ENCODE results near the gene NDOR1.
"Not testable (repeated sequence)": the region's sequence is repeated elsewhere in the genome, so short reads cannot be mapped to it uniquely, and the experiment has no call there.

NDOR1 gene

GRCh38 chr9:137240841-137241489 is 35.5 kb downstream of the NDOR1 start, which contains the start of gene TUBB4B:
TUBB4B (plus strand) TSS chr9:137241287; CDS start chr9:137241361, 74 bp downstream.
- Histone ChIP-seq H3K9me3 (ENCODE audit: control insufficient read depth, insufficient read depth, low read length) (no peaks in the 10 kb centered on the region), H3K4me2 (ENCODE audit: low read length) (peak within 1 kb of the TSS; percentile 82), H4K20me1 (ENCODE audit: control insufficient read depth, insufficient read depth, low read depth, low read length) (peaks cover 21% of the 10 kb centered on the region), H3K27ac (ENCODE audit: low read depth, low read length) (peak within 1 kb of the TSS; percentile 85), H3K36me3 (ENCODE audit: control insufficient read depth, low read length) (peaks cover 29% of the 10 kb centered on the region), H3K4me3 (ENCODE audit: low read length) (peak within 1 kb of the TSS; percentile 84), H3K4me1 (ENCODE audit: control insufficient read depth, low read length) (peaks cover 60% of the 10 kb centered on the region), H3K9me2 (replicated peaks; ENCODE audit: control insufficient read depth, low read length) (no peaks in the 10 kb centered on the region), H3K79me2 (ENCODE audit: control insufficient read depth, low read length) (peaks cover 52% of the 10 kb centered on the region), H3K27me3 (ENCODE audit: control insufficient read depth, low read length) (no peaks in the 10 kb centered on the region), H3F3A (ENCODE audit: control insufficient read depth, insufficient read depth) (peaks cover 9% of the 10 kb centered on the region)
- TF ChIP-seq CTCF (IDR thresholded peaks at IDR 0.05; ENCODE audit: low read depth, low read length, poor library complexity, severe bottlenecking) (no peak), EZH2phosphoT487 (IDR thresholded peaks at IDR 0.05; ENCODE audit: borderline replicate concordance, low read length) (no peak)

GRCh38 chr9:137241490-137242268 is 36.2 kb downstream of the NDOR1 start:
- peaks cover 21% of the 10 kb centered on the region for H4K20me1 ChIP-seq (ENCODE audit: control insufficient read depth, insufficient read depth, low read depth, low read length)
- H3K4me3 ChIP-seq (ENCODE audit: low read length), result peak overlapping the region; percentile 84
- peaks cover 60% of the 10 kb centered on the region for H3K4me1 ChIP-seq (ENCODE audit: control insufficient read depth, low read length)
- peaks cover 29% of the 10 kb centered on the region for H3K36me3 ChIP-seq (ENCODE audit: control insufficient read depth, low read length)
- no peaks in the 10 kb centered on the region for H3K9me3 ChIP-seq (ENCODE audit: control insufficient read depth, insufficient read depth, low read length)
- peak overlapping the region; percentile 40 for H3K27ac ChIP-seq (ENCODE audit: low read depth, low read length)
- peak overlapping the region; percentile 82 for H3K4me2 ChIP-seq (ENCODE audit: low read length)
- no peak for TF ChIP-seq EZH2phosphoT487 (IDR thresholded peaks at IDR 0.05; ENCODE audit: borderline replicate concordance, low read length)
- TF ChIP-seq CTCF (IDR thresholded peaks at IDR 0.05; ENCODE audit: low read depth, low read length, poor library complexity, severe bottlenecking), result no peak
- peaks cover 52% of the 10 kb centered on the region for H3K79me2 ChIP-seq (ENCODE audit: control insufficient read depth, low read length)
- H3F3A ChIP-seq (ENCODE audit: control insufficient read depth, insufficient read depth), result peaks cover 9% of the 10 kb centered on the region
- H3K9me2 ChIP-seq (replicated peaks; ENCODE audit: control insufficient read depth, low read length), result no peaks in the 10 kb centered on the region
- H3K27me3 ChIP-seq (ENCODE audit: control insufficient read depth, low read length), result no peaks in the 10 kb centered on the region

GRCh38 chr9:137242269-137243203 is 37.0 kb downstream of the NDOR1 start:
- Histone ChIP-seq H3F3A (ENCODE audit: control insufficient read depth, insufficient read depth) (peaks cover 9% of the 10 kb centered on the region), H3K79me2 (ENCODE audit: control insufficient read depth, low read length) (peaks cover 45% of the 10 kb centered on the region), H3K27me3 (ENCODE audit: control insufficient read depth, low read length) (no peaks in the 10 kb centered on the region), H3K4me3 (ENCODE audit: low read length) (peak overlapping the region; percentile 84), H4K20me1 (ENCODE audit: control insufficient read depth, insufficient read depth, low read depth, low read length) (peaks cover 21% of the 10 kb centered on the region), H3K27ac (ENCODE audit: low read depth, low read length) (no peak overlapping the region), H3K4me2 (ENCODE audit: low read length) (peak overlapping the region; percentile 82), H3K9me3 (ENCODE audit: control insufficient read depth, insufficient read depth, low read length) (no peaks in the 10 kb centered on the region), H3K9me2 (replicated peaks; ENCODE audit: control insufficient read depth, low read length) (no peaks in the 10 kb centered on the region), H3K4me1 (ENCODE audit: control insufficient read depth, low read length) (peaks cover 53% of the 10 kb centered on the region), H3K36me3 (ENCODE audit: control insufficient read depth, low read length) (peaks cover 29% of the 10 kb centered on the region)
- TF ChIP-seq CTCF (IDR thresholded peaks at IDR 0.05; ENCODE audit: low read depth, low read length, poor library complexity, severe bottlenecking), result no peak
- TF ChIP-seq EZH2phosphoT487 (IDR thresholded peaks at IDR 0.05; ENCODE audit: borderline replicate concordance, low read length), result no peak

GRCh38 chr9:137243266-137243625 is 37.7 kb downstream of the NDOR1 start:
- not testable (repeated sequence) for H3K9me2 ChIP-seq (replicated peaks; ENCODE audit: control insufficient read depth, low read length); H3F3A ChIP-seq (ENCODE audit: control insufficient read depth, insufficient read depth); H3K27ac ChIP-seq (ENCODE audit: low read depth, low read length); H3K9me3 ChIP-seq (ENCODE audit: control insufficient read depth, insufficient read depth, low read length); H3K27me3 ChIP-seq (ENCODE audit: control insufficient read depth, low read length)
- Histone ChIP-seq H3K4me1 (ENCODE audit: control insufficient read depth, low read length) (peaks cover 46% of the 10 kb centered on the region), H3K36me3 (ENCODE audit: control insufficient read depth, low read length) (peaks cover 29% of the 10 kb centered on the region), H4K20me1 (ENCODE audit: control insufficient read depth, insufficient read depth, low read depth, low read length) (peaks cover 21% of the 10 kb centered on the region), H3K4me2 (ENCODE audit: low read length) (peak overlapping the region; percentile 82), H3K4me3 (ENCODE audit: low read length) (peak overlapping the region; percentile 84), H3K79me2 (ENCODE audit: control insufficient read depth, low read length) (peaks cover 38% of the 10 kb centered on the region)
